GM18499 (cell line): ENCODE measurements around the gene TGFBR3.
"Not testable (repeated sequence)": the region's sequence is repeated elsewhere in the genome, so short reads cannot be mapped to it uniquely, and the experiment has no call there.

Source experiments
- ATAC-seq: cut with Tn5 transposase; IDR thresholded peaks from one replicate; pipeline ENCODE4 v1.9.1; 2021; ENCODE audit warnings: moderate number of reproducible peaks; ENCODE audit not compliant: insufficient read depth, unreplicated experiment

Gene TGFBR3

DNA sequence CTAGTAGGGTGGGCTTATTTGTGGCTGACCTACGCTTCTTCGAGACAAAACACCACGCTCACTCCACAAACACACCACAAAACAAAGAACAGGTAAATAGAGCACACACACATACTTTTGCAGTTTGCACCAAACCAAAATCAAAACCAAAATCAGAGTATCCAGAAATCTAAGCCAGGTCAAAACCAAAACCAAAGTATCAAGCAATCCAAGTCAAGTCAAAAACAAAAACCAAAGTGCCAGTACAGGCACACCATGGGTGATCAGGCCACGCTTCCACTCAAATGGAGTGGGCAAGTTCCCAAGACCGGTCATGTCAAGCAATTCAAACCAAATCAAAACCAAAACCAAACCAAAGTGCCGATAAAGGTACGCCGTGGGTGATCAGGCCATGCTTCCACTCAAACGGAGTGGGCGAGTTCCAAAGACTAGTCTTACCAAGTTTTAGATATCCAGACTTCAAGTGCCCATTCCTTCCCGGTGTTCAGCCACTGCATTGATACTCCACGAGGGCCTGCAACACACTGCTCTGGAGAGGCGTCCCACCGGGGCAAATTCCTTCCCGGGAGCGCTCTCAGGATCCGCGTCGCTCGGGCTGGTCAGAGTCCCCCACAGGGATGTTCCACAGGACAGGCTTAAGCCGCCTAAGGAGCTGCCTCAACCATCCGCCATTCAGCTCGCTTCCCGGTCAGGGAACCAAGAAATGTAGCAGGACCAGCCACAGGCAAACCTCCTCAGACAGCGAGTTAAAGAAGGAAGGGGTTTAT is 216.2 kb downstream of the TGFBR3 start:
- ATAC-seq, result no peak

GRCh38 chr1:91666651-91667050 is 219.3 kb downstream of the TGFBR3 start:
- not testable (repeated sequence) for ATAC-seq

- ATAC-seq, result no peak
These were observed 224.8 kb downstream of the TGFBR3 start for GRCh38 chr1:91661121-91661520.

DNA sequence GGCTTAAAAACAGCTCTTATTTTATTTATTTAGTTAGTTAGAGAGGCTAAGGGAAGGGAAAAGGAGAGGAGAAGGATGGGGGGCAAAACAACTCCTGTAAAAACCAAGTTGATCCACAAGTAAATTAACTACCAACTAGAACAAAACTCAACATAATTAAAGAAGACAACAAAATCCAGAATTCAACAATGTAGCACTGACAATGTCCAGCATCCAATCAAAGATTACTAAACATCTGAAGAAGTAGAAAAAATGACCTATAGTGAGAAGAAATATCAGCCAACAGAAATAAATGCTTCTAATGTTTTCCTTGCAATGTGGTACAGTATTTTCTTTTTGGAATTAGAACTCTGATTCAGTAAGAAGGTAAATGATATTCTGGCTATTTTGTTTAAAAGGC is 225.2 kb downstream of the TGFBR3 start:
- no peak for ATAC-seq

DNA sequence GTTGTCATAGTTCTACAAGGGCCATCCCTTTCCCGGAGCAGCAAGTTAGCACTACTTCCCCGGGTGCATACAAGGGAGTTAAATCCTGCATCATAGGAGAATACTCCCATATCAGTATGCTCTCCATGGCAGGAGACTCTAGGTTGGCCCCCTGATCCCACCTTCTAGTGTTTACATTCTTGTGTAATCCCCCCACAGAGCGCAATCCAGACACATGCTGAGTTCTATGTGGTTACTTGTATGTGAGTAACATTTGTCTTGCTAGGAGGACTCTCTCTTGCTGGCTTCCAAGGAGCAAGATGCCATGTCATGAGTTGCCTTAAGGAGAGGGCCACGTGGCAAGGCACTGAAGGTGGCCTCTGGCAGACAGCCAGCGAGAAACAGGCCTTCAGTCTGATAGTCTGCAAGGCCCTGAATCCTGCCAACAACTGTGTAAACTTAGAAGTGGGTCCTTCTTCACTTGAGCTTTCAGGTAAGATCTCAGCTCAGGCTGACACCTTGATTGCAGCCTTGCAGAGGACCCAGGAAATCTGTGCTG is 230.0 kb downstream of the TGFBR3 start:
- ATAC-seq, result no peak

- no peak for ATAC-seq
These were observed 232.8 kb downstream of the TGFBR3 start for GRCh38 chr1:91653183-91653582.

DNA sequence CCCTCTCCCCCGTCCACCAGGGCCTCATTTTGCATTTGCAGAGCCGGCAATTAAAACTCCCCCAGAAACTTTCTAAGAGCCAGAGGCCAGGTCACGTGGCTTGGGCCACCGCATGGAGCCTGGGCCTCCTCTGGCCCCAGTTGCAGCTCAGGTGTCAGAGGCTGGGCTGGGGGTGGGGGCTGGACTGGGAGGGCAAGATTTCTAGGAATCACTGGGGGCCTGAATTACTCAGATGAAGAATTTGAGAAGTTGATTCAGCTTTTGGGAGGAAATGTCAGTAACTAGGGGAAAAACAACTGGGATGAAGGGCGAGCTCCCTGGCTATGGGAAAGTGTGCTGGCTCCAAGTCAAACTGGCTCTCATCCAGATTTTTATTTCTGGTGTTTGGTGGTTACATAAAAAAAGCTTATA is 234.3 kb downstream of the TGFBR3 start:
- no peak for ATAC-seq

DNA sequence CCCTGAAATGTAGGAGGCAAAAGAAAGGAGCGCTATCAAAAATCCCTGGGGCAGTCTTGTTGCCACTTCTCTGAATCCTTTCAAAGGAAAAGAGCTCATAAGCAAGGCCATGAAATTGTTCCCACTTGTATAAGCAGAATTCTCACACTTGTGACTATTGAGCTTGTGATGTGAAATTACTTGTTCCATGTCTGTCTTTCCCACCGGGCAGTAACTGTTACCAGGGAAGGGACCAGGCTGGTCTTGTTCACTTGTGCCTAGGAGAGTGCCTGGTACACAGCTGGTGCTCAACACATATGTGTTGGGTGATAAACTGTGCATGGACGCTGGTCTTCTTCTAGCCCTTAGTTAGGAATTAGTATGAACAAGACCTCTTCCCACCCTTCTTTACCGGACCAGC is 234.7 kb downstream of the TGFBR3 start:
- no peak for ATAC-seq

DNA sequence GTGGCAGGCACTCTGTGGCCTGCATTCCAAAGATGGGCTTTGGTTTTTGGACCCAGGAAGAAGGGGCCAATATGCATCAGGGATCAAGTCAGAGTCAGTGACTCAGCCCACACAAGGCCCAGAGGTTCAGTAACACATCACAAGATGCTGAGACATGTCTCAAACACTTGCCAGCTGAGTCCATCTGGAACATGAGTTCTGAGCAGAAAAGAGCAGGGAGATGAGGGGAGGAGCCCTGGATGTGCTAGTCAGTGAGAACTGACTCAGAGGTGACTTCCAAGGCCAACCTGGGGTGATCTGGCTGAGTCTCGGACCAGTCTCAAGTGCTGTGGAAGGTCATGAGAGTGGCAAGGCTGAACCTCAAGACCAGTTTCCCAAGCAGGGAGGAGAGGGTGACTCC is 235.2 kb downstream of the TGFBR3 start:
- ATAC-seq, result no peak

DNA sequence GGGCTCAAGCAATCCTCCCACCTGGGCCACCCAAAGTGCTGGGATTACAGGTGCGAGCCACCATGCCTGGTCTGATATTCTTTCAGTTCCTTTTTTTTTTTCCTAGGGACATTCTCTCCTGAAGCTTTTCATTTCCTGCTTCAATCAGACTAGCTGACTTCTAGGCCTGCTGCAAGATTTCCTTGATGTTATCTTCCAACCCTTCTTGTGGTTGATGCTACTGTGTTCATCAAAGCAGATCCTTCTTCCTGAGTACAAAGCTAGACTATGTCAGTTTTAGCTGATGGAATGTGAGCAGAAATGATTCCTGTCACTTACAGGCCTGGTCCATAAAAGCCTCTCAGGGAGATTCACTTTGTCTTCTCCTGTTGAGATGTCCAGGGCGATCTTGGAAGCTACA is 238.9 kb downstream of the TGFBR3 start:
- ATAC-seq, result no peak

DNA sequence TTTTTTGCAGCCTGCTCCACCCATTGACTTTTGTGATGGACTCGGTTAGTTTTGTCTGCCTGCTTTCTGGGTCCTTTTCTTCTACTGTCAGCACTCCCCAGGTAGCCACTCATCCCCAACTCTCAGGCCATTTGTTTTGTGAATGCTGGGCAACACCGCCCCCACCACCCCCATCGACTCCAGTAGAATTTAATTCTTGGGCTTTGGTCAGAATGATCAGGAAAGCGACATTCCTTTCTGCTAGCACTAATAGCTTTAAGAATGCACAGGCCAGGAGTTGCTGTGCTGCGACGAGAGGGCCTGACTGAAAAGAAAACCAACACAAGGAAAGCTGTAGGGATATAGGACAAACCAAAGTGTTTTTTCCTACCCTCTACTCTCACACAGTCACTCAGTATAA is 240.9 kb downstream of the TGFBR3 start:
- no peak for ATAC-seq

DNA sequence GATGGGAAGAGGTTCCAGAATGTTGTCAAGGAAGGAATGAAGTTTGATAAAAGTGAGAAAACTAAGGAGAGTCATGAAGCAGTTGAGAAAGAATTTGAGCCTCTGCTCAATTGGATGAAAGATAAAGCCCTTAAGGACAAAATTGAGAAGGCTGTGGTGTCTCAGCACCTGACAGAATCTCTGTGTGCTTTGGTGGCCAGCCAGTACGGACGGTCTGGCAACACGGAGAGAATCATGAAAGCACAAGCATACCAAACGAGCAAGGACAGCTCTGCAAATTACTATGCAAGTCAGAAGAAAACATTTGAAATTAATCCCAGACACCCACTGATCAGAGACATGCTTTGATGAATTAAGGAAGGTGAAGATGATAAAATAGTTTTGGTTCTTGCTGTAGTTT is 242.5 kb downstream of the TGFBR3 start:
- ATAC-seq, result no peak

DNA sequence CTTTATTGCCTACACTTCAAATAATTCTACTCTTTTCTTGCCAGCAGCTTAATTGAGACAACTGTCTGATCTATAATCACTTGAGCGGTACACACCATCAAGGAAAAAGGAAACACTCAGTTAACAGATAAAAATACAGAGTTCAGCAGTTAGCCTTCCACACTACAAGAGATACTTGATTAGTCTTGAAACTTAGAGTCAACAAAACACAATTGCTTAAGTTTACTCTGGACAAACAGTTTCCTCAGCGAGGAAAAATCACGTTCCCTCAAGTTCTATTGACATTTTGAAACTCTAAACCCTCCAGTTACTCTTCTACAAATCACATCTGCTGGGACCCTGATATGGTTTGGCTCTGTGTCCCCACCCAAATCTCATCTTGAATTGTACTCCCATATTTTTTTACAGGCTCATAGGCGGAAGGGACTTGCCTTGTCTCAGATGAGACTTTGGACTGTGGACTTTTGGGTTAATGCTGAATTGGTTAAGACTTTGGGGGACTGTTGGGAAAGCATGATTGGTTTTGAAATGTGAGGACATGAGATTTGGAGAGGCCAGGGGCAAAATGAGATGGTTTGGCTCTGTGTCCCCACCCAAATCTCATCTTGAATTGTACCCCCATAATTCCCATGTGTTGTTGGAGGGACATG is 244.9 kb downstream of the TGFBR3 start:
- no peak for ATAC-seq

DNA sequence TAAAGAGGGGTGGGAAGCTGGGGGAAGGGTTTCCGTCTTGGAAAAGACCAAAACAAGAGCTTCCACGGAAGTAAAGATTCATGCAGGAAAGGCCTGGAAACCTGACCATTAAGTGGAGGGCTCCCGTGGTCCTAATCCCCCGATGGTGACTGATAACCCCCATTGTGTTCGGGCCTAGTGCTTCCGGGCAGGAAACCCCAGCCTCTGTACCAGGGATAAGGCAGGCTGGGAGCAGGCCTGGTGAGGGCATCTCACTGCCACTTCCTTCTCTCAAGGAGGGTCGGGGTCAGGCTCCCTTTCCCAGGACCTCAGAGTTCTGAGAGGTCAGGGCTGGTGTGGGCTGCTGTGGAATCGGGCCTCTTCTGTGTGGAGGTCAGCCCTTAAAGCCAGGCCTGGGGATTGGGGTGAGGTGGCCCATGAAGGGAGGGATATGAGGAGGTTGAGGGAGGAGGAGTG is 248.4 kb downstream of the TGFBR3 start:
- no peak for ATAC-seq

GRCh38 chr1:91635763-91636162 is 250.2 kb downstream of the TGFBR3 start:
- ATAC-seq, result no peak

DNA sequence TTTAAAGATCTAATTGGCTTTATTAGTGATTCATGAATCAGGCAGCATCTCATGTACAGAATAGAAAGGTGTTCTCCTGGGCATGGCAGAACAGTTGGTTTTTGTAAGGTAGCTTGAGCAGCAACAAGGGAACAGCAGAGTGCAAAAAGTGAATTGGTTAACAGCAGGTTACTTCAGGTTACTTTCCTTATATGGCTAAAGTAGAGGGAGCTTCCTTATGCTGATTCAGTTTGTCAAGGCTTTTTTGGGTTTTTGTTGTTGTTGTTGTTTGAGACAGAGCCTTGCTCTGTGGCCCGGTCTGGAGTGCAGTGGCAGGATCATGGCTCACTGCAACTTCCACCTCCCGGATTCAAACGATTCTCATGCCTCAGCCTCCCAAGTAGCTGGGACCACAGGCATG is 252.5 kb downstream of the TGFBR3 start:
- ATAC-seq, result no peak

DNA sequence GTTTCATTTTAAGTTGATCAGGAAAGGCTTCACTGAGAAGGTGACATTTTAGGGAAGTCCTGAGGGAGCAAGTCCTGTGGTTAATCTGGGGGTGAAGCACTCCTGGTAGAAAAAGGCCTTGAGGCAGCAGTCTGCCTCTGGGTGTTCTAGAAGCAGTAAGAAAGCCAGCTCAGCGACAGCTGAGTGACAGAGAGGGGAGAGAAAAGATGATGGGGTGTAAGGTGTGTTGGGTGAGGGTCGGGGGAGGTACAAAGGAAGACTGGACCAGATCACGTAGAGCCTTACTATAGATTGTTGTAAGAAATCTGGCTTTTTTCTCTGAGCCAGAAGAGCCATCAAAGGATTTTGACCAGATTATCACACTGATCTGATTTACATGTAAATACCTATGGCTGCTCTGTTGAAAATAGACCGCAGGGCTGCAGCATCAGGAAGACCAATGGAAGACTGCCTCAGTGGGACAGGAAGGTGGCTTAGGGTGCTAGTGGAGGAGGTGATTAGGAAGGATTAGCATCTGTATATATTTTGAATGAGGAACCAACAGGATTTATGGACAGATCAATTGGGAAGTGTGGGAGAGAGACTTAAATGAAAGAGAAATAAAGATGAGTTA is 254.1 kb downstream of the TGFBR3 start:
- no peak for ATAC-seq

DNA sequence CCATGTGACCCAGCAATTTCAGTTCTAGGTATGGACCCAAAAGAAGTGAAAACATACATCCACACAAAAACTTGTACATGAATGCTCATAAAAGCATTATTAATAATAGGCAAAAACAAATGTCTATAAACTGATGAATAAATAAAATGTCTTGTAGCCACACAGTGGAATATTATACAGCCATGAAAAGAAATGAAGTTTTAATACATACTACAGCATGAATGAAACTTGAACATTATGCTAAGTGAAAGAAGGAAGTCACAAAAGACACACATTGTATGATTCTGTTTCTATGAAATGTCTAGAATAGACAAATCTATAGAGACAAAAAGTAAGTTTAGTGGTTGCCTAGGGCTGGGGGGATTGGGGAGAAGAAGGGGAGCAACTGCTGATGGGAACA is 255.1 kb downstream of the TGFBR3 start:
- ATAC-seq, result no peak
